Left renal cortex interstitium (tissue), 4 donors: Measurements from ENCODE around the gene INPP5A. TPM values are rescaled to one million over a fixed set of nuclear protein-coding genes. Genes with fewer than 3 reads are reported as not detected.

Source experiments
- DNase-seq, 4 donors: peaks; one replicate each; pipeline ENCODE4 v3.0.0-alpha.2; 2013; ENCODE audit warnings: low read depth in 4 of 4, low spot score in 2 of 4, missing footprints in 1 of 4
- polyA plus RNA-seq, 4 donors: library from polyadenylated mRNA; unstranded; fragments of 120-200 nt; gene quantifications; one replicate each; pipeline ENCODE4 v1.2.1, GENCODE V29; 2013; ENCODE audit not compliant: insufficient read length in 4 of 4

The INPP5A gene
- polyA plus RNA-seq, 4 donors: 27.8 to 39.8 (median 34.4) TPM

DNA sequence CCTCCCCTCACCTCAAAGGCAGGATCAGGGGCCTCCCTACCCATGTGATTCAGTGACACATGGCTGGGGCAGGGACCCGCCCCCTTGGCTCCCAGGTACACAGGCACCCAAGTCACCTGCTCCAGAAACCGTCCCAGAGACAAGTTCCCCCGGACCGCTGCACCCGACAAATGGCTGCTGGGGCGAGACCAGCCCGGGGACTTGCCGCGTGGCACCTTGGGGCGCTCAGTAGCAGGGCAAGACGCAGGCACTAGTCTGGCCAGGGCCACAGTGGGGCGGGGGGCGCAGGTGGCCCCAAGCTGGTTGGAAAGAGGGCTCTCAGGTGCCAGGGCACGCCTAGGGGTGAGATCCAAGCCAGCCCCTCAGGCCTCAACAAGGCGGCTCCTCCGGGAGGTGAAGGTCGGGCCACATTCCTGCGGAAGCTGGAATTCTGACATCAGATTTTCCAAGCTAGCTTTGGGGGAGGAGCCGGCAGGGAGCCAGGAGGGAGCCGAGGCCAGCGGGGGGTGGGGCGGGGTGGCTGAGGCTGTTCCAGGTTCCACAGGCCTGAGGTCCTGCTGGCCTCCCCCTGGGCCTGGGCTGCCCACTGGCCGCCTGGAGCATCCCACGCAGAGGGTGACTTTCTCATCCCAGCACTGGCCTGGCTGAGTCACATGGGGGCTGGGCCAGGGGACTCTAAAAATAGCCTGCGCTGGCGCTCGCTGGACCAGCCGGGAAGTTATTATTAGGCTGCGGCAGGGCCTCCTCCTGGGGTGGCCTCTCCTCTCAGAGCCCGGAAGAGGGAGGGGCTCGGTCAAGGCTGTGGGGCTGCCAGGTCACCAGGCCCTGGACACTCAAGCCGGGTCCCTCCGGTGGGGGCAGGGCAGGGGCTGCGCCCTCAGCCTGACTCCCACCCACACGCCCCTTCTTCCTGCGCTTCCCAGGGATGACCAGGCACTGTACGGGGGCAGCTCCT is 20.5 kb upstream of the INPP5A start:
- peak in 3 of 4 donors; percentile 73 to 92 (median 84) for DNase-seq

DNA sequence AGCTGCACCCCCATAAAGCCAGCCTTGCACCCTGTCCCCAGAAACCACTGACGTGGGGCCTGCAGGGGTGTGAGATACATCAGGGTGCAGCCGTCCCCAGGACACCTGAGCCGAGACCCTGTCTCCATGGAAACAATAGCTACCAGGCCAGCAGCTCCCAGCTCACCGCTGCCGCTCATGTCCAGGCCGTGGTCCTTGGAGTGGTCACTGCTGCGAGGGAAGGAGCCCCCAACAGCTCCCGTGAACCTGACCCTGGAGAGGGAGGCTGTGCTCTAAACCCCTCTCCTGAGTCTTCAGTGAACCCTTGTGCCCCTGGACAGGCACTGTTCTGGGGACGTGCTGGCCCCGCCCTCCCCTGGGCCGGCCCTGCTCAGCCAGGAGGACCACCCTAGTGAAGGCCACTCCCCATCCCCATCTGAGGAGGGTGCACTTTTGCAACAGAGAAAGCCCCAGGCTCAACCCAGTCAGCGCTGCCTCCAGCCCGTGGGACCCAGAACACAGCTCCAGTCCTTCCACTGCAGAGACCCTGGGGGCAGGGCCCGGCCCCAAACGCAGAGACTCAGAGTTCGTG is 19.6 kb upstream of the INPP5A start:
- no peak for DNase-seq

GRCh38 chr10:132518572-132519381 is 18.8 kb upstream of the INPP5A start:
- DNase-seq: no peak

- DNase-seq: no peak
These were observed 18.0 kb upstream of the INPP5A start for GRCh38 chr10:132519382-132520176.

DNA sequence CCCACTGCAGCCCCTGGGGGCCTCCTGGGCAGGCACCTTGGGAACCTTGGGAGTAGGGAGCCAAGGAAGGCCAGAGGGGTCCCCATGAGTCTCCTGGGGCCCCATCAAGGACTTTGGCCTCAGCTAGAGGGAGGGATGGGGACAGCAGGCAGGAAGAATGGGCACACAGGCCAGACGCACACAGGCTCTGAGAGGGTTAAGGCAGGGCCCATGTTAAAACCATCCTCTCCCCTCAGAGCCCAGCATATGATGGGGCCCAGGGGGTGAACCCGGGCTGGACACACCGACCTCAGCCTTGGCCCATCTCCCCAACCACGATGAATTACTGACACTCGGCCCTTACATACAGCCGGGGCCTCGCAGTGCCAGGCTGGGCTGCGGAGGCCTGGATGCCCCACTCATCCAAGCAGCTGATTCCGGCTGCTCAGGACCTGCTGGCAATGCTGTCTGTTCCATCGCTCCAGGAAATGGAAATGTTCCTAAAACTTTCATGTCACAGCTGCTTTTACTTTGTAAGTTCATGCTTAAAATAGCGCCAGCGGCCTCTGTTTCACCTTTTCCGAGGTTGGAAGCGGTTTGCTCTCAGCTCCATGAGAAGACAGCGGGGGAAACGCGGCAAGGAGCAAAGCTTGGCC is 17.3 kb upstream of the INPP5A start:
- DNase-seq: peak in 1 of 4 donors; percentile 80

- no peak for DNase-seq
These were observed 16.5 kb upstream of the INPP5A start for GRCh38 chr10:132521041-132521465.

GRCh38 chr10:132521466-132522102 is 16.0 kb upstream of the INPP5A start:
- DNase-seq: no peak

DNA sequence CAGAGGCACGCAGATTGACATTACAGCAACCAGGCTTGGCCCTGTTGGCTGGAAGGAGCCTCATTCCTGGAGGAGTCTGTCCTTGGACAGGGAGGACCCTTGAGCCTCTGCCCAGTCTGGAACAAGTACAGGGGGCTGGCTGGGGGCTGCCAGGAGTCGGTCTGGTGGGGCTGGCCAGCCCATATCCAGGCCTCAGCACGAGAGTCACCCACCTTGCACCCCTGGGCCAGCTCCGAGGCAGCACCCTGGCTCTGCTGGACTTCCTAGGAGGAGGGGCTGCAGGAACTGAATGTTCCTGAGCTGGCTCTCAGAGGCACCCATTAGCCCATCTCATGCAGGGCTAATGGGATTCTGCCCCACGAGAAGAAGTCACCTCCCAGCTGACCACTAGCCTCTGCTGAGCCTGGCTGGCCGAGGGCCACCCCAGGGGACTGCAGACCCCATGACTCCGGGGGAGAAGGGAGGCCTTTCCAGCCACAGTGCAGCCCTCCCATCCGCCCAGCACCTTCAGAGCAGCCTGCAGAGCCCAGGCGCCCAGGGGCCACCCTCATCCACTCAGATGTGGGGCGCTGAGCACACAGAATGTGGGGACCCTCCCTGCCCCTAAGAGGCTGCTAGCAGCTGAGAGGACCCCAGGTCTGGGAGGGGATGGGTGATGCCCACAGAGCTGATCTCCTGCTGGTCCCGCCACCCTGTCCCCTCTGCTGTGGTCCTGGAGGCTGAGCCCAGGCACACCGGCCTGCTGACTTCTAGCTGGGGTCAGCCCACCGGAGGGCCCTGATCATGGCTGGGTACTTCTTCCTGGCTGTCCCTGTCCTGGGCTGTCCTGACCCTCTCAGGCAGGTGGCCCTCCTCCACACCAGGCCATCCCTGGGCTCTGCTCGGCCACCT is 14.8 kb upstream of the INPP5A start:
- DNase-seq: no peak

DNA sequence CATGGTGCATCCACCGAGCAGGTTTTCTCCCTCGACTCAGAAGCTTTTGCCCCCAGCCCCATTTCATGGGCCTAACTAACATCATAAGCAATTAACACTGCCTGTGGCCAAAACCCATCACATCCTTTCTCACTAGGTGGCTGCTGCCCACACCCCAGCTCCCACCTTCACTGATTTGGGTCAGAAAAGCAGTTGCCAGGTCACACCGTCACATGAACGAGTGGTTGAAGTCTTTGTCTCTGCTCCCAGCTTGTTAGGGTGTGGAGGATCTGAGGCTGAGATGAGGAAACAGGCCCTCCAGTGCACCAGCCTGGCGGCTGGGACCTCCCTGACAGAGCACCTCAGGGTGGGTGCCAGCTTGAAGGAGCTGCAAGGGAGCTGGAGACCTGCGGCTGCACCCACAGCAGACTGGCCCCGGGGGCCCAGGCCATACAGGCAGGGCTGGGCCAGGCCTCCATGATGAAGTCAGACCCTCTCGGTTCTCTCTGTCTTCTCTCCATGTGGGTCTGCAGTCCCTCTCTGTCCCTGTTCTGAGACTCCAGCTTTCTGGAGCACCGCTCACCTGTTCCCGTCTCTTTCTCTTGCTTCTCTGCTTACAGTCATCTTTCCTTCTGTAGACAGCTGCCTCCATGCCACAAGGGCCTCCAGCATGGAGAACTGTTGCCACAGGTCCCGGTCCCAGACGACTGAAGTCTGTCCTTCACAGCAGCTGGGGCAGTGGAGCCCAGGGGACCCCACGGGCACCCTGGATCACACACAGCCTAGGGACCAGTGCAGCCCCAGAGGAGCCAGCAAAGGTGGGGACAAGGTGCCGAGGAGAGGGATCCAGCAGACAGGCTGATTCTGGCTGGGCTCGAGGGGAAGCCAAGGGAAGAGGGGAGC is 13.8 kb upstream of the INPP5A start:
- no peak for DNase-seq

DNA sequence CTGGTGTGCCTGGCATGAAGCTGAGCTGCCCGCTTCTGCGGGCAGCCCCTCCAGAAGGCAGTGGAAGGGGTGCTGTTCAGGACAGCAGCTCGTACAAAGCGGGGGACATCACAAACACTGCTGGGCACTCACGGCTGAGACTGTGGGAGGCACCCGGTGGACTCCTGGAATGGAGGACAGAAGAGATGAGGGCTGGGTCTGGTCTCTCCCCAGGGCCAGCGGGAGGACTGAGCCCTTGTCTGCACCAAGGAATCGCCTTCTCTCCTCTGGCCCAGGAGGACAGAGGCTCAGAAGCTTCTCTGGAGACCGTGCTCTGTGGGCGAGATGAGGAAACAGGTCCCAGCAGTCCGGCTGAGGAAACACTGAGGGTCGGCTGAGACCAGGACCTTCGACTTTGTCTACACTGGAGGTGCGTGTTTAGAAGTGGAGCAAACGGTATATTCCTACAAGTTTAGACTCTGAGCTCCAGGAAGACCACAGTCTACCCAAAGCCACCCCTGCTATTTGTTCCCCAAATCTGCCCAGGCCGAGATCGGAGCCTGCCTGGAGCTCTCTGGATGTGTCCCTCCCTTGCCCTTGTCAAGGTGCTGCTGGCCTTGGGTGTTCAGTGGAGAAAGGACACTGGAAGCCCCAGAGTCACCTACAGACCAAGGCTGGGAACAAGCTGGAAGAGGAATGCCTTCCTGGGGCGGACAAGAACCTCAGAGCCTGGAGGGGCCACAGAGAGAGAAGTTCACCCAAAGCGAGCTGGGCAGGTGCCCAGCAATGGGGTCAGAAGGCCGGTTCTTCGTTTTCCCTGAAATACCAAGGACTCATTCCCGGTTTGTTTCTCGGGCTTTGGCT is 12.9 kb upstream of the INPP5A start:
- DNase-seq: no peak

DNA sequence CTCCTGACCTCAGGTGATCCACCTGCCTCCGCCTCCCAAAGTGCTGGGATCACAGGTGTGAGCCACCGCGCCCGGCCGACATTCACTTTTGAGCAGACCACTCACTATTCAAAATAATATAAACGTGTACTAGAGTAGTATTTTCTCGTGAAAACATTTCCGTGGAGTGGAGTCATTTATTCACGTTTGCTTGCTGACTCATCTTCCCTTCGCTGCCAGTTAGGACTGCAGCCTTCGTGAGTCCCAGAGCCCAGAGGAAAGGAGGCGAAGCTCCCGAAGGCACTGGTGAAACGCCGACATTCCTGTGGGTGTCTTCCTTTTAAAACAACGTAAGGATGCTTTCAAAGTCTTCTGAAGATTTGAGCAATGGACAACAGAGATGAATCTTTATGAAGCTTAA is 10.9 kb upstream of the INPP5A start:
- DNase-seq: no peak

GRCh38 chr10:132527339-132528063 is 10.1 kb upstream of the INPP5A start:
- DNase-seq: no peak

DNA sequence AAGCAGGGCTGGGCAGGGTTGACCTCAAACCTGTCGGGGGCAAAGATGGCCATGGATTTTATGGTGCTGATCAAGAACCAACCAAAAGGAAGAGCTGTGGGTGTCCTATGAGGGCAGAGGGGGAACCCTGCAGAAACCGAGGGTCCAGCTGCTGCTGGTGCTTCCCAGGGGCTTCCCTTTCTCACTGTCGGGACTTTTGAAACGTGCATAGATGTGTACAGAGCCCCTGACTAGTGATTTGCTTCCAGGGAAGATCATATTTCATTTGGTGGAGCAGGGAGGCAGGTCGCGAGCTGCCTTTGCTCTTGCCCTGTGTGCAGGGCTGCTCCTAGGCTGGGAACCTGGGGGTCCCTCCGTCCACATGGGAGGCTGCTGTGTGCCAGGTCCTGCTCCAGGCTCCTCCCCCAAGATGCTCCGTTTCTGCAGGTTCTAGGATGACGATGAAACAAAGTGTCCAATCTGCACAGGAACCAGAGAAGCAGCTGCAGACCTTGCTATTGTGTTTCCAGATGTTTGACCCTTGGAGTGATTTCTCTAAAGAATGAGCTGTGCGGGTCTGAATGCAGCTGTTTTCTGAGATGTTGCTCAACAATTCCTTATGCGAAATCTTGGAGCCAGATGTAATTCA is 9.4 kb upstream of the INPP5A start:
- DNase-seq: no peak

GRCh38 chr10:132532179-132532578 is 5.4 kb upstream of the INPP5A start:
- DNase-seq: no peak
